ENCODE measurements around the gene EIF1AX. TPM values are rescaled to one million over a fixed set of nuclear protein-coding genes. Genes with fewer than 3 reads are reported as not detected.

EIF1AX gene
- total RNA-seq, 1 experiment from 2014 or later = 77.3 TPM

GRCh38 chrX:20091499-20091898, 50.1 kb downstream of the EIF1AX start:
- no peak for DNase-seq
- no peaks in the 10 kb centered on the region for H3K9me3 ChIP-seq (ENCODE audit: insufficient read depth, low read depth)
- H3K4me1 ChIP-seq (replicated peaks; ENCODE audit: insufficient read depth) = no peaks in the 10 kb centered on the region
- TF ChIP-seq, protein P1, sequence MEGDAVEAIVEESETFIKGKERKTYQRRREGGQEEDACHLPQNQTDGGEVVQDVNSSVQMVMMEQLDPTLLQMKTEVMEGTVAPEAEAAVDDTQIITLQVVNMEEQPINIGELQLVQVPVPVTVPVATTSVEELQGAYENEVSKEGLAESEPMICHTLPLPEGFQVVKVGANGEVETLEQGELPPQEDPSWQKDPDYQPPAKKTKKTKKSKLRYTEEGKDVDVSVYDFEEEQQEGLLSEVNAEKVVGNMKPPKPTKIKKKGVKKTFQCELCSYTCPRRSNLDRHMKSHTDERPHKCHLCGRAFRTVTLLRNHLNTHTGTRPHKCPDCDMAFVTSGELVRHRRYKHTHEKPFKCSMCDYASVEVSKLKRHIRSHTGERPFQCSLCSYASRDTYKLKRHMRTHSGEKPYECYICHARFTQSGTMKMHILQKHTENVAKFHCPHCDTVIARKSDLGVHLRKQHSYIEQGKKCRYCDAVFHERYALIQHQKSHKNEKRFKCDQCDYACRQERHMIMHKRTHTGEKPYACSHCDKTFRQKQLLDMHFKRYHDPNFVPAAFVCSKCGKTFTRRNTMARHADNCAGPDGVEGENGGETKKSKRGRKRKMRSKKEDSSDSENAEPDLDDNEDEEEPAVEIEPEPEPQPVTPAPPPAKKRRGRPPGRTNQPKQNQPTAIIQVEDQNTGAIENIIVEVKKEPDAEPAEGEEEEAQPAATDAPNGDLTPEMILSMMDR (conservative IDR thresholded peaks at IDR 0.05) = no peak
- no peak for TF ChIP-seq EZH2 (IDR thresholded peaks at IDR 0.05; ENCODE audit: low read depth)
- H3K36me3 ChIP-seq (ENCODE audit: low read depth) = no peaks in the 10 kb centered on the region
- no peaks in the 10 kb centered on the region for H3K9me2 ChIP-seq (ENCODE audit: insufficient read depth)
- no peak overlapping the region for H2AFZ ChIP-seq
- H3K27me3 ChIP-seq (ENCODE audit: insufficient read depth, low read depth) = no peaks in the 10 kb centered on the region
- BruUV-seq (replicated peaks) = no TSS peak
- no peak overlapping the region for H3K4me2 ChIP-seq
- intact Hi-C loops (cut with micrococcal nuclease; ENCODE audit: unreplicated experiment) = no loop called here
- no peak overlapping the region for H3K27ac ChIP-seq
- H3K79me2 ChIP-seq (ENCODE audit: low read depth) = no peaks in the 10 kb centered on the region
- no peak overlapping the region for H3K4me3 ChIP-seq
- no peaks in the 10 kb centered on the region for H3F3A ChIP-seq (ENCODE audit: insufficient read depth, low read depth)
- no peaks in the 10 kb centered on the region for H4K20me1 ChIP-seq (ENCODE audit: insufficient read depth)
- CTCF ChIA-PET = no interaction called here
- POLR2A ChIA-PET (ENCODE audit: unreplicated experiment) = no interaction called here

GRCh38 chrX:20089845-20090244, 51.8 kb downstream of the EIF1AX start:
- no peak overlapping the region for H3K4me3 ChIP-seq
- intact Hi-C loops (cut with micrococcal nuclease; ENCODE audit: unreplicated experiment) = no loop called here
- H3K9me2 ChIP-seq (ENCODE audit: insufficient read depth) = no peaks in the 10 kb centered on the region
- no peaks in the 10 kb centered on the region for H3K9me3 ChIP-seq (ENCODE audit: insufficient read depth, low read depth)
- H4K20me1 ChIP-seq (ENCODE audit: insufficient read depth) = no peaks in the 10 kb centered on the region
- BruUV-seq (replicated peaks) = no TSS peak
- H3F3A ChIP-seq (ENCODE audit: insufficient read depth, low read depth) = no peaks in the 10 kb centered on the region
- no peak overlapping the region for H2AFZ ChIP-seq
- H3K4me2 ChIP-seq = no peak overlapping the region
- no peaks in the 10 kb centered on the region for H3K27me3 ChIP-seq (ENCODE audit: insufficient read depth, low read depth)
- H3K36me3 ChIP-seq (ENCODE audit: low read depth) = no peaks in the 10 kb centered on the region
- CTCF ChIA-PET = no interaction called here
- POLR2A ChIA-PET (ENCODE audit: unreplicated experiment) = no interaction called here
- no peak overlapping the region for H3K27ac ChIP-seq
- H3K79me2 ChIP-seq (ENCODE audit: low read depth) = no peaks in the 10 kb centered on the region
- no peak for DNase-seq
- H3K4me1 ChIP-seq (replicated peaks; ENCODE audit: insufficient read depth) = no peaks in the 10 kb centered on the region
- TF ChIP-seq, protein P1 (conservative IDR thresholded peaks at IDR 0.05) = no peak
- TF ChIP-seq EZH2 (IDR thresholded peaks at IDR 0.05; ENCODE audit: low read depth) = no peak

- ChIA-PET POLR2A (ENCODE audit: unreplicated experiment) (interaction anchor here (0.6 kb wide), 2 partner anchors 8 to 9 kb away, joined by 3 to 20 read pairs; no protein-coding TSS in a partner anchor), CTCF (no interaction called here)
- no peak for TF ChIP-seq EZH2 (IDR thresholded peaks at IDR 0.05; ENCODE audit: low read depth)
- TF ChIP-seq, protein P1 (conservative IDR thresholded peaks at IDR 0.05) = no peak
- Histone ChIP-seq H3K27me3 (ENCODE audit: insufficient read depth, low read depth) (no peaks in the 10 kb centered on the region), H3K4me1 (replicated peaks; ENCODE audit: insufficient read depth) (no peaks in the 10 kb centered on the region), H3K27ac (no peak overlapping the region), H3K79me2 (ENCODE audit: low read depth) (no peaks in the 10 kb centered on the region), H3K4me2 (no peak overlapping the region), H3K9me2 (ENCODE audit: insufficient read depth) (no peaks in the 10 kb centered on the region), H3F3A (ENCODE audit: insufficient read depth, low read depth) (no peaks in the 10 kb centered on the region), H3K9me3 (ENCODE audit: insufficient read depth, low read depth) (no peaks in the 10 kb centered on the region), H4K20me1 (ENCODE audit: insufficient read depth) (no peaks in the 10 kb centered on the region), H3K36me3 (ENCODE audit: low read depth) (no peaks in the 10 kb centered on the region), H2AFZ (no peak overlapping the region), H3K4me3 (no peak overlapping the region)
- BruUV-seq (replicated peaks) = no TSS peak
- intact Hi-C loops (cut with micrococcal nuclease; ENCODE audit: unreplicated experiment) = no loop called here
- no peak for DNase-seq
Measured at GRCh38 chrX:20080277-20080676, 61.4 kb downstream of the EIF1AX start.

Other genes with a start within 250 kb of the EIF1AX start
- gene BCLAF3, start 150.8 kb downstream of the EIF1AX start, total RNA-seq (2021) = 6.7 and 7.9 TPM in 2 replicates
- gene MAP7D2, start 24.9 kb downstream of the EIF1AX start, total RNA-seq (2021) = not detected in 2 replicates
- 45.3 and 51.4 TPM in 2 replicates for gene RPS6KA3, start 125.1 kb upstream of the EIF1AX start, total RNA-seq (2021)